Body of pancreas (tissue), 4 donors: Measurements from ENCODE around the gene ADCY5.

Source experiments
- POLR2A ChIP-seq, 3 donors: fragments of 450-650 bp; IDR thresholded peaks; one replicate each; pipeline ENCODE4 v1.6.1; 2016; ENCODE audit warnings: antibody characterized with exemption in 3 of 3, mild to moderate bottlenecking in 2 of 3
- TF ChIP-seq, protein P1 (sequence below), 7 experiments: fragments of 450-650 bp in 4 of 7; fragments of 200-600 bp in 3 of 7; sonication (generic) in 3 of 7; IDR thresholded peaks; one replicate each; pipeline ENCODE4 v1.5.1; 2016 to 2019; ENCODE audit warnings: antibody characterized with exemption in 7 of 7

GRCh38 chr3:123314359-123315270, 134.3 kb downstream of the ADCY5 start:
- no peak for TF ChIP-seq POLR2A (IDR thresholded peaks at IDR 0.05)
- TF ChIP-seq, protein P1, sequence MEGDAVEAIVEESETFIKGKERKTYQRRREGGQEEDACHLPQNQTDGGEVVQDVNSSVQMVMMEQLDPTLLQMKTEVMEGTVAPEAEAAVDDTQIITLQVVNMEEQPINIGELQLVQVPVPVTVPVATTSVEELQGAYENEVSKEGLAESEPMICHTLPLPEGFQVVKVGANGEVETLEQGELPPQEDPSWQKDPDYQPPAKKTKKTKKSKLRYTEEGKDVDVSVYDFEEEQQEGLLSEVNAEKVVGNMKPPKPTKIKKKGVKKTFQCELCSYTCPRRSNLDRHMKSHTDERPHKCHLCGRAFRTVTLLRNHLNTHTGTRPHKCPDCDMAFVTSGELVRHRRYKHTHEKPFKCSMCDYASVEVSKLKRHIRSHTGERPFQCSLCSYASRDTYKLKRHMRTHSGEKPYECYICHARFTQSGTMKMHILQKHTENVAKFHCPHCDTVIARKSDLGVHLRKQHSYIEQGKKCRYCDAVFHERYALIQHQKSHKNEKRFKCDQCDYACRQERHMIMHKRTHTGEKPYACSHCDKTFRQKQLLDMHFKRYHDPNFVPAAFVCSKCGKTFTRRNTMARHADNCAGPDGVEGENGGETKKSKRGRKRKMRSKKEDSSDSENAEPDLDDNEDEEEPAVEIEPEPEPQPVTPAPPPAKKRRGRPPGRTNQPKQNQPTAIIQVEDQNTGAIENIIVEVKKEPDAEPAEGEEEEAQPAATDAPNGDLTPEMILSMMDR (IDR thresholded peaks at IDR 0.05), result no peak
